Inferior parietal cortex (tissue), 1 donor: ENCODE measurements around the gene NCOA6.
A peak's percentile ranks its signal among the peaks of the same experiment; 100 is the strongest.
"Not testable (repeated sequence)": the region's sequence is repeated elsewhere in the genome, so short reads cannot be mapped to it uniquely, and the experiment has no call there.

Experiments used
- DNase-seq: peaks from one replicate; pipeline ENCODE4 v3.0.0-alpha.2; 2016; ENCODE audit errors: extremely low spot score

Gene NCOA6

GRCh38 chr20:34719242-34720017 lies 106.0 kb downstream of the NCOA6 start:
- DNase-seq: not testable (repeated sequence)

GRCh38 chr20:34717230-34718095 lies 108.0 kb downstream of the NCOA6 start:
- DNase-seq: no peak

GRCh38 chr20:34716921-34717229 lies 108.6 kb downstream of the NCOA6 start:
- DNase-seq: no peak

- DNase-seq: no peak
Observed at GRCh38 chr20:34715384-34715783, 110.1 kb downstream of the NCOA6 start.

- not testable (repeated sequence) for DNase-seq
Observed at GRCh38 chr20:34713944-34714515, 111.4 kb downstream of the NCOA6 start.

GRCh38 chr20:34713194-34713943 lies 112.1 kb downstream of the NCOA6 start:
- peak; percentile 60 for DNase-seq

- no peak for DNase-seq
Observed at GRCh38 chr20:34712525-34713192, 112.8 kb downstream of the NCOA6 start.

- no peak for DNase-seq
Observed at GRCh38 chr20:34711813-34712430, 113.5 kb downstream of the NCOA6 start.

GRCh38 chr20:34710861-34711574 lies 114.4 kb downstream of the NCOA6 start:
- DNase-seq: no peak

GRCh38 chr20:34710568-34710839 lies 114.9 kb downstream of the NCOA6 start:
- DNase-seq: no peak

- DNase-seq: peak; percentile 42
Observed at GRCh38 chr20:34709831-34710567, 115.5 kb downstream of the NCOA6 start.

GRCh38 chr20:34709044-34709830 lies 116.2 kb downstream of the NCOA6 start:
- peak; percentile 50 for DNase-seq

GRCh38 chr20:34708621-34709043 lies 116.8 kb downstream of the NCOA6 start:
- DNase-seq: peak; percentile 42

GRCh38 chr20:34706912-34707784 lies 118.3 kb downstream of the NCOA6 start:
- no peak for DNase-seq

- no peak for DNase-seq
Observed at GRCh38 chr20:34706302-34706875, 119.1 kb downstream of the NCOA6 start.

- no peak for DNase-seq
Observed at GRCh38 chr20:34705397-34706301, 119.8 kb downstream of the NCOA6 start.

- peak; percentile 23 for DNase-seq
Observed at GRCh38 chr20:34705008-34705396, 120.4 kb downstream of the NCOA6 start.
